Adipose tissue (tissue), 3 donors: ENCODE data around the gene MISFA. TPM values are rescaled to one million over a fixed set of nuclear protein-coding genes. Genes with fewer than 3 reads are reported as not detected.
"Not testable (repeated sequence)": the region's sequence is repeated elsewhere in the genome, so short reads cannot be mapped to it uniquely, and the experiment has no call there.

Experiments used
- H3K27ac ChIP-seq: one replicate; pipeline ENCODE4 v1.5.1; 2013; ENCODE audit warnings: low read depth, low read length
- WGBS, 3 donors: extraction: QIAGEN DNeasy Blood & Tissue Kit; methylation state at CpG; one replicate each; pipeline ENCODE4 v1.1.7; 2013; 5-methylcytosine and 5-hydroxymethylcytosine counted together
- polyA plus RNA-seq, 3 donors: library from polyadenylated mRNA; stranded (reverse); fragments of 200-250 nt; gene quantifications; one replicate each; pipeline ENCODE4 v1.2.3, GENCODE V29; 2013
- donor health status: healthy with polysubstance abuse.
- donor health status: Bipolar disorder and iron deficiency.
- donor health status: healthy.

The MISFA gene
- polyA plus RNA-seq, 3 donors = 0.90 to 2.8 (median 1.1) TPM

GRCh38 chr11:18614667-18615066 is 15.1 kb downstream of the MISFA start:
- H3K27ac ChIP-seq = no peak overlapping the region
- 92 to 95% (median 94%) methylated on average over 10 of the region's 10 CpGs for WGBS, 3 donors

- no peak overlapping the region for H3K27ac ChIP-seq
- WGBS, 3 donors = 83 to 93% (median 86%) methylated on average over 11 of the region's 11 CpGs
These were observed 16.2 kb downstream of the MISFA start for GRCh38 chr11:18615628-18616392.

GRCh38 chr11:18617688-18618341 is 18.2 kb downstream of the MISFA start:
- 62 to 74% (median 66%) methylated on average over 10 of the region's 10 CpGs for WGBS, 3 donors
- no peak overlapping the region for H3K27ac ChIP-seq

- no peak overlapping the region for H3K27ac ChIP-seq
- WGBS, 3 donors = 21 to 32% (median 23%) methylated on average over 5 of the region's 5 CpGs
These were observed 18.9 kb downstream of the MISFA start for GRCh38 chr11:18618342-18619025.

- WGBS, 3 donors = 96 to 98% (median 97%) methylated on average over 2 of the region's 2 CpGs
- H3K27ac ChIP-seq = no peak overlapping the region
These were observed 24.1 kb downstream of the MISFA start for GRCh38 chr11:18623707-18624106.

- H3K27ac ChIP-seq = no peak overlapping the region
- WGBS, 3 donors = 81 to 96% (median 85%) methylated on average over 1 of the region's 1 CpG
These were observed 24.6 kb downstream of the MISFA start for GRCh38 chr11:18624161-18624560.

- H3K27ac ChIP-seq = no peak overlapping the region
- WGBS, 3 donors = 32 to 52% (median 52%) methylated on average over 2 of the region's 2 CpGs
These were observed 33.3 kb downstream of the MISFA start for GRCh38 chr11:18632841-18633240.

GRCh38 chr11:18633256-18634139 is 33.9 kb downstream of the MISFA start:
- WGBS, 3 donors = 6 to 10% (median 9%) methylated on average over 31 of the region's 31 CpGs
- no peak overlapping the region for H3K27ac ChIP-seq

GRCh38 chr11:18634140-18635032 is 34.8 kb downstream of the MISFA start, which contains the start of gene SPTY2D1:
SPTY2D1 (minus strand) TSS chr11:18634342; CDS start chr11:18634257, 85 bp downstream.
- peak within 1 kb of the TSS; percentile 57 for H3K27ac ChIP-seq
- WGBS, 3 donors = 0 to 1% (median 0%) methylated on average over 60 of the region's 60 CpGs

GRCh38 chr11:18641677-18642076 is 42.1 kb downstream of the MISFA start:
- WGBS, 3 donors = 32 to 44% (median 39%) methylated on average over 1 of the region's 1 CpG

GRCh38 chr11:18643034-18643433 is 43.4 kb downstream of the MISFA start:
- WGBS, 3 donors = 76 to 79% (median 78%) methylated on average over 4 of the region's 4 CpGs
- H3K27ac ChIP-seq = not testable (repeated sequence)

More at GRCh38 chr11:18641677-18642076, 42.1 kb downstream of the MISFA start:
- H3K27ac ChIP-seq = no peak overlapping the region

GRCh38 chr11:18650353-18650752 is 50.8 kb downstream of the MISFA start:
- 67 to 88% (median 71%) methylated on average over 4 of the region's 4 CpGs for WGBS, 3 donors

GRCh38 chr11:18650859-18651557 is 51.4 kb downstream of the MISFA start:
- 73 to 81% (median 73%) methylated on average over 19 of the region's 19 CpGs for WGBS, 3 donors
- H3K27ac ChIP-seq = no peak overlapping the region

More at GRCh38 chr11:18650353-18650752, 50.8 kb downstream of the MISFA start:
- H3K27ac ChIP-seq = no peak overlapping the region
